Non-pigmented ciliary epithelial cell (primary cell): ENCODE data around the gene RELA.
A peak's percentile ranks its signal among the peaks of the same experiment; 100 is the strongest.
"Not testable (repeated sequence)": the region's sequence is repeated elsewhere in the genome, so short reads cannot be mapped to it uniquely, and the experiment has no call there.

Experiments used
- DNase-seq: peaks from one replicate; pipeline ENCODE4 v3.0.0-alpha.2; 2010; ENCODE audit warnings: low read depth

RELA gene

GRCh38 chr11:65662799-65663638 is at the start of gene RELA:
Gene RELA, minus strand, starts transcription at chr11:65662916. Its CDS starts 84 bp downstream, at chr11:65662832.
- no peak for DNase-seq

- DNase-seq, result peak; percentile 92
These were observed 49.3 kb upstream of the RELA start, which contains the start of gene KAT5 for GRCh38 chr11:65711785-65712632. Gene KAT5, plus strand, starts transcription at chr11:65712252. Its CDS starts 16 bp downstream, at chr11:65712268.

GRCh38 chr11:65710421-65710820 is 47.7 kb upstream of the RELA start:
- DNase-seq, result no peak

GRCh38 chr11:65709661-65710060 is 46.9 kb upstream of the RELA start:
- DNase-seq, result no peak

- no peak for DNase-seq
These were observed 45.7 kb upstream of the RELA start for GRCh38 chr11:65708451-65708850.

- DNase-seq, result not testable (repeated sequence)
These were observed 44.3 kb upstream of the RELA start for GRCh38 chr11:65707002-65707401.

DNA sequence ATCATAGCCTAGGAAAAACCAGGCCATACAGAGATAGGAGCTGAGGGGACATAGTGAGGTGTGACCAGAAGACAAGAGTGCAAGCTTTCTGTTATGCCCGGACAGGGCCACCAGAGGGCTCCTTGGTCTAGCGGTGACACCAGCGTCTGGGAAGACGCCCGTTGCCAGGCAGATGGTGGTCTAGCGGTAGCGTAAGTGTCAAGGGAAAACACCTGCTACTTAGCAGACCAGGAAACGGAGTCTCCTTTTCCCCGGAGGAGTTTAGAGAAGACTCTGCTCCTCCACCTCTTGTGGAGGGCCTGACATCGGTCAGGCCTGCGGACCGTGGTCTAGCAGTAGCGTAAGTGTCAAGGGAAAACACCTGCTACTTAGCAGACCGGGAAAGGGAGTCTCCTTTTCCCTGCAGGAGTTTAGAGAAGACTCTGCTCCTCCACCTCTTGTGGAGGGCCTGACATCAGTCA is 43.6 kb upstream of the RELA start:
- not testable (repeated sequence) for DNase-seq

DNA sequence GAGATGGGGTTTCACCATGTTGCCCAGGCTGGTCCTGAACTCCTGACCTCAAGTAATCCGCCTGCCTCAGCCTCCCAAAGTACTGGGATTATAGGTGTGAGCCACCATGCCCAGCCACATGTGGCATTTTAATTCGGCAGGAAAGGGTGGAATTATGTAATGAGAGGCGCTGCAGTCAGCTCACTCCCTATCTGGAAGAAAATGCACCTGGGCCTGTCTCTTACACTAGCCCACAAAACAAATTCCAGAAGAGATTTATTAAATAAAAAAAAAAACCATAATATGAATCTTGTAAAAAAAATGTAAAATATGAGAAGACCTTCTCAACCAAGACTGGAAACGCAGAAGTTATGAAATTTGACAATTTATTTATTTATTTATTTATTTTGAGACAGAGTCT is 41.1 kb upstream of the RELA start:
- DNase-seq, result no peak

DNA sequence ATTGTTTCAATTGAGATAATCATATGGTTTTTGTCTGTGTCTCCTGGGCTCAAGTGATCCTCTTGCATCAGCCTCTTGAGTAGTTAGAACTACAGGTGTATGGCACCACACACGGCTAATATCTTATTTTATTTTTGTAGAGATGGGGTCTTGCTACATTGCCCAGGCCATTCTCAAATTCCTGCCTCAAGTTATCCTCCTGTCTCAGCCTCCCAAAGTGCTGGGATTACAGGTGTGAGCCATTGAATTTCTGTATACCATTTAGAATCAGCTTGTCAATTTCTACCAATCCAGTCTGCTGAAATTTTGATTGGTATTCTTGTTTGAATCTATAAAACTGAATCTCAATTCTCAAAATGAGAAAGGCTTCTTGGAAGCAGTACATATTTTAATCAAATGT is 39.0 kb upstream of the RELA start:
- no peak for DNase-seq

- DNase-seq, result no peak
These were observed 37.7 kb upstream of the RELA start for GRCh38 chr11:65700399-65700798.

GRCh38 chr11:65699306-65699705 is 36.6 kb upstream of the RELA start:
- no peak for DNase-seq

DNA sequence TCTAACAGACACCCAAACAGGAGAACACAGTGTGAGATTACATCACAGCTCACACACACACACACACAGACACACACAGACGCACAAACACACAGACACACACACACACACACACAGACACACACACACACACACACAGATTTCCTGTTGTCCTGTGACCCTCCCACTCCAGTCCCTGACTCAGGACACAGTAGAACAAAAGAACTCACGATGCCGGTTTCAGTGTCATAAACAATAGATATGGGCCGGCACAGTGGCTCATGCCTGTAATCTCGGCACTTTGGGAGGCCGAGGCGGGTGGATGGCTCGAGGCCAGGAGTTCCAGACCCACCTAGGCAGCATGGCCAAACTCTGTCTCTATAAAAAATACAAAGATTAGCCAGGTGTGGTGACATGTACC is 35.5 kb upstream of the RELA start:
- DNase-seq, result no peak

DNA sequence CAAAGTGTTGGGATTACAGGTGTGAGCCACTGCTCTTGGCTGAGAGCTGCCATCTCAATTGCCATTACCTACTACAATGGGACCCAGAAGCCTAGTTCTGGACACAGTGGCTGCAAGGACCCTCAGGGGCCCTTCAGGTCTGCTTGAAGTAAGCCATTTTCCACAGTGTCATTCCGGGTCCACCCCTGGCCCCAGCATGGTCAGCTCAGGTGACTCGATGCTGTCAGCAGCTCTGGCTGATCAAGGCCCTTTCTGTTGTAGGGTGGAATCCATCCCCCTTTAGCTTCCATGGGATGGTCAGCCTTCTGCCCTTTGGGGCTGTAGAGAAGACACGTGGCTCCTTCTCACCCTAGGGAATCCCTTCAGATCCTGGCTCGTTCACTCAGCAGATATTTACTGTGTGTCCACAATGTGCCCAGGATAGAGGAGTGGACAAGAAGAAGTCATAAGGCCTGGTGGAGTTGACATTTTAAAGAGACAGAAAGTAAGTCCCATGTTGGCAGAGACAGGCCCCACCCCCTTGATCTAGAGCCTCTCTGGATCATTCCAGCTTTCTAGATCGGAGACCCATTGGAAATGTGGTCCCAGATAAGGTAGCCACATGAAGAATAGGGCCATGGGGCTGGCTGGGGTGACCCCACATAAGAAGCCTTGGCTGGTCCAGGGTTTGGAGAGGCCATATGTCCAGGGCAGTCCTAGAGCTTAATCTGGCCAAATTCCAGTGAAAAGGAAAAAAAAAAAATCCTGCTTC is 34.3 kb upstream of the RELA start:
- no peak for DNase-seq

- DNase-seq, result no peak
These were observed 32.9 kb upstream of the RELA start for GRCh38 chr11:65695459-65696241.

DNA sequence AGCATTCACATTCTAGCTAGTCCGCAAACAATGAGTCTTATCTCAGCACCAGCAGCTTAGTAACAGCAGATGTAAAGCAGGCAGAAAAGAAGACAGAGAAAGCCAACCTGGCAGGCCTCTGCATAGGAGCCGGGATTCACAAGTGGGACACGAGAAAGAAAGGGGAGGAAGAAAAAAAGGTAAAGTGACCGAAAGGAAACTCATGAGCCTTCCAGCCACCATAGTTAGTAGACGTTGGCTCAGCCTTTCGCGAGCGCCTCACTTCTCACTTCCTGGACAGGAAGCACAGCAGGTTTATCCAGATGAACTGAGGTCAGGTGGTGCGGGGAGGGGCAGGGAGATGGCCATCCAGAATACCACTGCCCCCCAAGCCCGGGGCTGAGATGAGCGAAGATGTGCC is 29.7 kb upstream of the RELA start:
- no peak for DNase-seq

DNA sequence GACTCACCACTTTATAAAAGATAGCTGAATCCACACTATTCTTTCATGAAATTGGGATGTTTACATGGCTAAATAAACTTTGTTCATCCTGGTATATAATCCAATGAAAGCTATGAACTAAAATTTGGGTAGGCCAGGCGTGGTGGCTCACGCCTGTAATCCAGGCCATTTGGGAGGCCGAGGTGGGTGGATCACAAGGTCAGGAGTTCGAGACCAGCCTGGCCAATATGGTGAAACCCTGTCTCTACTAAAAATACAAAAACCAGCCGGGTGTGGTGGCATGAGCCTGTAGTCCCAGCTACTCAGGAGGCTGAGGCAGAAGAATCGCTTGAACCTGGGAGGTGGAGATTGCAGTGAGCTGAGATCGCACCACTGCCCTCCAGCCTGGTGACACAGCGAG is 29.1 kb upstream of the RELA start:
- not testable (repeated sequence) for DNase-seq

DNA sequence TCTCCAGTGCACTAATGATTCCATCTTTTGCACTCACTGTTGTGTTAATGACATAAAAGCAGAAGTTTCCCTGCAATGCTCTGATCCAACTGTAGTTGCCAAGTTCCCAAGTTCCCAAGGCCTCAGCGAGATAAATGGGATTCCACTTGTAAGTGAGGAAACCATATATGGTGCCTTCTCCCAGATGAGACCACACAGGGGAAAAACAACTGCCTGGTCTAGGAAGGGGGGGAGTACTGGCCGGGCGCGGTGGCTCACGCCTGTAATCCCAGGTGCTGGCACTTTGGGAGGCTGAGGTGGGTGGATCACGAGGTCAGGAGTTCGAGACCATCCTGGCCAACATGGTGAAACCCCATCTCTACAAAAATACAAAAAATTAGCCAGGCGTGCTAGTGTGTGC is 23.3 kb upstream of the RELA start:
- no peak for DNase-seq

DNA sequence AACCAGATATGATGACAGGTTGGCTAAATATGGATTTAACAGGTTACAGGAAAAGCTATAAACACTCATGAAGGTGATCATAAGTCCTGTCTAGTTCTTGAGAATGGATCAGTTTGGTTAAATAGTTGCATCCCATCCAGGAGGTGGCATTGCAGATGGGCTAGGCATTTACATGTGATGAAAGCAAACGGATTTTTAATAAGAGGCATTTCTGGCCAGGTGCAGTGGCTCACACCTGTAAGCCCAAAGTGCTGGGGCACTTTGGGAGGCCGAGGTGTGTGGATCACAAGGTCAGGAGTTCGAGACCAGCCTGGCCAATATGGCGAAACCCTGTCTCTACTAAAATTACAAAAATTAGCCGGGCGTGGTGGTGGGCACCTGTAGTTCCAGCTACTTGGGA is 20.8 kb upstream of the RELA start:
- not testable (repeated sequence) for DNase-seq

DNA sequence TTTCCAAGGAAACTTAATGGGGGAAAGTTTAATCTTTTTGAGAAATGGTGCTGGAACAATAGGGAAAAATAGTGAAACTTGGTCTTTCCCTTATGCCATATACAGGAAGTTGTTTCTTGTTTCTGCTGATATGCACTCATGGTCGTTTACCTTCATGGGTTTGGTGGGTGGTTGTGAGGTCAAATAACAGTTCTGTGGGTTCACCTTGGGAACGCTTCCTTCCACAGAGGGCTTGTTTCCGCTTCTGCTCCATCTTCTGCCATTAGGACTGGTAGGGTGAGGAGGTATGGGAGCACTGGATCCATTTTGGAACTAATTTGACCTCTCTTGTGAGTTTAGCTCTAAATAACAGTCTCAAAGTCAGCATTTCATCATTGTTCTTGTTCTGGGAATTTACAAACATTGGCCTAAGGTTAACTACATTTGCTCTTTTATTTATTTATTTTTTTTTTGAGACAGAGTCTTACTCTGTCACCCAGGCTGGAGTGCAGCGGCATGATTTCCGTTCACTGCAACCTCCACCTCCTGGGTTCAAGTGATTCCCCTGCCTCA is 17.6 kb upstream of the RELA start:
- no peak for DNase-seq

- no peak for DNase-seq
These were observed 10.3 kb upstream of the RELA start for GRCh38 chr11:65672982-65673381.
